ENCODE results near the gene SEMA4F. TPM values are rescaled to one million over a fixed set of nuclear protein-coding genes. Genes with fewer than 3 reads are reported as not detected.

SEMA4F gene
- total RNA-seq, 4 donors from 2014 or later: 2.7 to 11.5 (median 3.6) TPM

GRCh38 chr2:74675090-74675489 lies 21.0 kb downstream of the SEMA4F start:
- Histone ChIP-seq H3K27me3 (no peaks in the 10 kb centered on the region), H3K36me3 (peaks cover 0 to 93% of the 10 kb centered on the region in 2 donors), H3K4me1 (no peaks in the 10 kb centered on the region), H3K9me3 (no peaks in the 10 kb centered on the region), H3K4me3 (no peak overlapping the region), H3K27ac (no peak overlapping the region)
- 90 to 100% methylated on average over 1 to 5 of the region's 6 CpGs for WGBS, 2 donors (ENCODE audit: low coverage in 1 of 2)
- ATAC-seq: no peak
- TF ChIP-seq POLR2AphosphoS5 (IDR thresholded peaks at IDR 0.05) (no peak), POLR2A (IDR thresholded peaks at IDR 0.05) (no peak), EP300 (IDR thresholded peaks at IDR 0.05) (no peak)
- TF ChIP-seq, protein P1, sequence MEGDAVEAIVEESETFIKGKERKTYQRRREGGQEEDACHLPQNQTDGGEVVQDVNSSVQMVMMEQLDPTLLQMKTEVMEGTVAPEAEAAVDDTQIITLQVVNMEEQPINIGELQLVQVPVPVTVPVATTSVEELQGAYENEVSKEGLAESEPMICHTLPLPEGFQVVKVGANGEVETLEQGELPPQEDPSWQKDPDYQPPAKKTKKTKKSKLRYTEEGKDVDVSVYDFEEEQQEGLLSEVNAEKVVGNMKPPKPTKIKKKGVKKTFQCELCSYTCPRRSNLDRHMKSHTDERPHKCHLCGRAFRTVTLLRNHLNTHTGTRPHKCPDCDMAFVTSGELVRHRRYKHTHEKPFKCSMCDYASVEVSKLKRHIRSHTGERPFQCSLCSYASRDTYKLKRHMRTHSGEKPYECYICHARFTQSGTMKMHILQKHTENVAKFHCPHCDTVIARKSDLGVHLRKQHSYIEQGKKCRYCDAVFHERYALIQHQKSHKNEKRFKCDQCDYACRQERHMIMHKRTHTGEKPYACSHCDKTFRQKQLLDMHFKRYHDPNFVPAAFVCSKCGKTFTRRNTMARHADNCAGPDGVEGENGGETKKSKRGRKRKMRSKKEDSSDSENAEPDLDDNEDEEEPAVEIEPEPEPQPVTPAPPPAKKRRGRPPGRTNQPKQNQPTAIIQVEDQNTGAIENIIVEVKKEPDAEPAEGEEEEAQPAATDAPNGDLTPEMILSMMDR (IDR thresholded peaks at IDR 0.05): no peak

DNA sequence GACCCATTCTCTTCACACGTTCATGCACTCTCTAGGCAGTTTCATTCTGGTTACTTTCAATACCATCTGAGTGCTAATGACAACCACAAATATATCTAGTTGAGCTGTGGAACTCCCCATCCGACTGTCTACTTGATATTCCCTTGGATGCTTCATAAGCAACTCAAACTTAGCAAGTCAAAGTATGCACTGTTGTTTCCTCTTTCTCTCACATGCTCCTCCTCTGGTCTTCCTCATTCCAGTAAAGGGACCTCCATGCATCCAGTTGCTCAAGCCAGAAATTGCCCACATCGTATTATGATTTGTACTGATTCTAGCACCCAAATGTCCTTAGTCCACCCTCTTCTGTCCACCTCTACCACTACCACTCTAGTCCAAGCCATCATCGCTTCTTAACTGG lies 22.3 kb downstream of the SEMA4F start:
- ATAC-seq: no peak
- no peaks in the 10 kb centered on the region for H3K4me1 ChIP-seq
- no peak overlapping the region for H3K4me3 ChIP-seq
- H3K9me3 ChIP-seq: no peaks in the 10 kb centered on the region
- no peak for TF ChIP-seq POLR2AphosphoS5 (IDR thresholded peaks at IDR 0.05)
- TF ChIP-seq, protein P1 (IDR thresholded peaks at IDR 0.05): no peak
- no peak for TF ChIP-seq EP300 (IDR thresholded peaks at IDR 0.05)
- TF ChIP-seq POLR2A (IDR thresholded peaks at IDR 0.05): no peak
- H3K36me3 ChIP-seq: peaks cover 0 to 94% of the 10 kb centered on the region in 2 donors
- no peak overlapping the region for H3K27ac ChIP-seq
- no peaks in the 10 kb centered on the region for H3K27me3 ChIP-seq
- WGBS, 2 donors (ENCODE audit: low coverage in 1 of 2): 79 to 89% methylated on average over 4 of the region's 4 CpGs

DNA sequence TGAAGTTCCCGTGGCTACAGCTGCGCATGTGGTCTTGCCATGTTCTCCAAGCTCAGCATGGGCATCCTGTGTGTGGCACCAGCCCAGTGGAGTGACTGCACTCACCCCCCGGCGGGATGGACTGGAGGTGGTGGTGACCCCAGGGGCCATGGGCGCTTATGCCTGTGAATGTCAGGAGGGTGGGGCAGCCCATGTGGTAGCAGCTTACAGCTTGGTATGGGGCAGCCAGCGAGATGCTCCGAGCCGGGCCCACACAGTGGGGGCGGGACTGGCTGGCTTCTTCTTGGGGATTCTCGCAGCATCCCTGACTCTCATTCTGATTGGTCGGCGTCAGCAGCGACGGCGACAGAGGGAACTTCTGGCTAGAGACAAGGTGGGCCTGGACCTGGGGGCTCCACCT lies 25.6 kb downstream of the SEMA4F start:
- 100% methylated on average over 1 of the region's 15 CpGs; no CpG with 5 or more reads in 1 of the 2 donors for WGBS, 2 donors (ENCODE audit: low coverage in 1 of 2)
- Histone ChIP-seq H3K4me1 (no peaks in the 10 kb centered on the region), H3K4me3 (no peak overlapping the region), H3K9me3 (no peaks in the 10 kb centered on the region), H3K27me3 (no peaks in the 10 kb centered on the region), H3K36me3 (peaks cover 0 to 72% of the 10 kb centered on the region in 2 donors), H3K27ac (no peak overlapping the region)
- no peak for ATAC-seq
- TF ChIP-seq, protein P1 (IDR thresholded peaks at IDR 0.05): no peak
- no peak for TF ChIP-seq POLR2A (IDR thresholded peaks at IDR 0.05)
- no peak for TF ChIP-seq POLR2AphosphoS5 (IDR thresholded peaks at IDR 0.05)
- TF ChIP-seq EP300 (IDR thresholded peaks at IDR 0.05): no peak

DNA sequence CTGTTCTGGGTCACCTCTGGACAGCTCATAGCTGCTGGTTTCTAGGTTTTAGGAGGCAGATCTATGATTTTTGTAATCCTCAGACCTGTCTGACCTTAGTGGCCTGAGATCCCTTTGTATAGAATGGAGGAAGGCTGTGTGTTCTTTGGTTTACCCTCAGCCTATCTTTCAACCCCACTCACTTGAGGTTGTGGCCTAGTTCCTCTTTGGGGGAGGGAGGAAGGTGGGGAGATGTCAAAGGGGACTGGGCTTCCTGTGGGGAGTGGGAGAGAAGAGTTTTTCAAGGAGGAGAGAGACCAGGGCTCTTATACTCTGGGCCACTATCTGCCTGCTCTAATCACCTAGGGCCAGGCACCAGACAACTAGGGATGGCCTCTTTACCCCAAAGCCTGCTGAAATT lies 28.5 kb downstream of the SEMA4F start:
- Histone ChIP-seq H3K36me3 (peaks cover 0 to 51% of the 10 kb centered on the region in 2 donors), H3K4me3 (no peak overlapping the region), H3K9me3 (no peaks in the 10 kb centered on the region), H3K4me1 (no peaks in the 10 kb centered on the region), H3K27me3 (no peaks in the 10 kb centered on the region), H3K27ac (no peak overlapping the region)
- TF ChIP-seq, protein P1 (IDR thresholded peaks at IDR 0.05): no peak
- TF ChIP-seq EP300 (IDR thresholded peaks at IDR 0.05) (no peak), POLR2A (IDR thresholded peaks at IDR 0.05) (no peak), POLR2AphosphoS5 (IDR thresholded peaks at IDR 0.05) (no peak)
- ATAC-seq: no peak

DNA sequence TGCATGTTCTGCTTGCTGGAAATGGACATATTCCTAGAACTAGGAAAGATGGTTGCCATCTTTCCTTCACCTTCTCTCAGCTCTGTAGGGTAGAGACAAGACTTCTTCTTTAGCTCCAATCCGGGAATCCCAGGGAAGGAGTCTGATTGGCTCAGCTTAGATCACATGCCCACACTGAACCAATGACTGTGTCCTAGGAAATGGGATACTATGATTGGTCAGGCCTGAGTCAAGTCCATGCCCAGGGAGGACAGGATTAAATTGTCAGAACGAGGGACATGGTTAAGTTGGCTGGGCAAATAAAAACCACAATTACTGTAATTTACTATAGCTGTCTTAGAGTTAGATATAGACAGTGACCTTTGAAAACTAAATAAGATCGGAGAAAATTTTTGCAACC lies 31.4 kb downstream of the SEMA4F start:
- 82 to 90% methylated on average over 3 of the region's 3 CpGs for WGBS, 2 donors (ENCODE audit: low coverage in 1 of 2)
- H3K27me3 ChIP-seq: no peaks in the 10 kb centered on the region
- H3K4me3 ChIP-seq: no peak overlapping the region
- no peaks in the 10 kb centered on the region for H3K4me1 ChIP-seq
- H3K9me3 ChIP-seq: no peaks in the 10 kb centered on the region
- H3K36me3 ChIP-seq: peaks cover 0 to 24% of the 10 kb centered on the region in 2 donors
- no peak overlapping the region for H3K27ac ChIP-seq
- ATAC-seq: no peak
- no peak for TF ChIP-seq EP300 (IDR thresholded peaks at IDR 0.05)
- TF ChIP-seq POLR2A (IDR thresholded peaks at IDR 0.05): no peak
- no peak for TF ChIP-seq POLR2AphosphoS5 (IDR thresholded peaks at IDR 0.05)
- TF ChIP-seq, protein P1 (IDR thresholded peaks at IDR 0.05): no peak

Data from gastroesophageal sphincter (tissue), 4 donors.